DOHH2 (cell line): ENCODE measurements around the gene FAM180A.

Experiments used
- H3F3A ChIP-seq: fragments of 200-600 bp; sonication (generic), shearing (Covaris generic); 2 replicates; pipeline ENCODE4 v1.6.0; 2016; ENCODE audit warnings: antibody characterized with exemption, mild to moderate bottlenecking; ENCODE audit not compliant: control insufficient read depth, insufficient read depth
- H3K27ac ChIP-seq: fragments of 200-600 bp; sonication (generic); 2 replicates; pipeline ENCODE4 v1.5.1; 2014; ENCODE audit warnings: low read depth, mild to moderate bottlenecking, low read length, moderate library complexity
- H3K27me3 ChIP-seq: fragments of 200-600 bp; sonication (generic); 2 replicates; pipeline ENCODE4 v1.6.1; 2014; ENCODE audit warnings: mild to moderate bottlenecking, low read length, mixed read lengths; ENCODE audit not compliant: control insufficient read depth
- H3K36me3 ChIP-seq: fragments of 200-600 bp; sonication (generic); 2 replicates; pipeline ENCODE4 v1.6.1; 2014; ENCODE audit warnings: mild to moderate bottlenecking, low read length, moderate library complexity, mixed read lengths; ENCODE audit not compliant: control insufficient read depth
- H3K4me1 ChIP-seq: fragments of 200-600 bp; sonication (generic); 2 replicates; pipeline ENCODE4 v1.6.1; 2014; ENCODE audit warnings: mild to moderate bottlenecking, low read length, mixed read lengths; ENCODE audit not compliant: control insufficient read depth
- H3K4me2 ChIP-seq: fragments of 200-600 bp; sonication (generic); 2 replicates; pipeline ENCODE4 v1.6.0; 2014; ENCODE audit warnings: mild to moderate bottlenecking, low read length, moderate library complexity
- H3K4me3 ChIP-seq: fragments of 200-600 bp; sonication (generic); 2 replicates; pipeline ENCODE4 v1.5.1; 2014; ENCODE audit warnings: mild to moderate bottlenecking, low read length, mixed read lengths
- H3K79me2 ChIP-seq: fragments of 200-600 bp; sonication (generic); 2 replicates; pipeline ENCODE4 v1.6.1; 2014; ENCODE audit warnings: mild to moderate bottlenecking, low read length, mixed read lengths; ENCODE audit not compliant: control insufficient read depth
- H3K9me2 ChIP-seq: fragments of 200-600 bp; sonication (generic); replicated peaks from 2 replicates; pipeline ENCODE4 v1.6.1; 2014; ENCODE audit warnings: mild to moderate bottlenecking, low read length, mixed read lengths; ENCODE audit not compliant: control insufficient read depth
- H3K9me3 ChIP-seq: fragments of 200-600 bp; sonication (generic); 2 replicates; pipeline ENCODE4 v1.6.1; 2014; ENCODE audit warnings: antibody characterized with exemption, low read length, mixed read lengths; ENCODE audit not compliant: control insufficient read depth, insufficient read depth
- H4K20me1 ChIP-seq: fragments of 200-600 bp; sonication (generic); 2 replicates; pipeline ENCODE4 v1.6.0; 2014; ENCODE audit warnings: low read depth, mild to moderate bottlenecking, antibody characterized with exemption, low read length, moderate library complexity; ENCODE audit not compliant: control insufficient read depth, insufficient read depth
- EZH2phosphoT487 ChIP-seq: fragments of 200-600 bp; sonication (generic); IDR thresholded peaks from 2 replicates; pipeline ENCODE4 v1.6.1; 2017; ENCODE audit warnings: borderline replicate concordance, mild to moderate bottlenecking, antibody characterized with exemption, low read length, moderate library complexity, mixed read lengths
- TF ChIP-seq, protein P1 (sequence below): fragments of 200-600 bp; sonication (generic); IDR thresholded peaks from one replicate; pipeline ENCODE4 v1.5.1; 2014; ENCODE audit warnings: antibody characterized with exemption, mild to moderate bottlenecking, low read depth, low read length; ENCODE audit not compliant: poor library complexity, severe bottlenecking

FAM180A gene

GRCh38 chr7:135745703-135746312 lies 2.8 kb downstream of the FAM180A start:
- no peak overlapping the region for H3K4me2 ChIP-seq
- H3F3A ChIP-seq, result no peaks in the 10 kb centered on the region
- TF ChIP-seq, protein P1, sequence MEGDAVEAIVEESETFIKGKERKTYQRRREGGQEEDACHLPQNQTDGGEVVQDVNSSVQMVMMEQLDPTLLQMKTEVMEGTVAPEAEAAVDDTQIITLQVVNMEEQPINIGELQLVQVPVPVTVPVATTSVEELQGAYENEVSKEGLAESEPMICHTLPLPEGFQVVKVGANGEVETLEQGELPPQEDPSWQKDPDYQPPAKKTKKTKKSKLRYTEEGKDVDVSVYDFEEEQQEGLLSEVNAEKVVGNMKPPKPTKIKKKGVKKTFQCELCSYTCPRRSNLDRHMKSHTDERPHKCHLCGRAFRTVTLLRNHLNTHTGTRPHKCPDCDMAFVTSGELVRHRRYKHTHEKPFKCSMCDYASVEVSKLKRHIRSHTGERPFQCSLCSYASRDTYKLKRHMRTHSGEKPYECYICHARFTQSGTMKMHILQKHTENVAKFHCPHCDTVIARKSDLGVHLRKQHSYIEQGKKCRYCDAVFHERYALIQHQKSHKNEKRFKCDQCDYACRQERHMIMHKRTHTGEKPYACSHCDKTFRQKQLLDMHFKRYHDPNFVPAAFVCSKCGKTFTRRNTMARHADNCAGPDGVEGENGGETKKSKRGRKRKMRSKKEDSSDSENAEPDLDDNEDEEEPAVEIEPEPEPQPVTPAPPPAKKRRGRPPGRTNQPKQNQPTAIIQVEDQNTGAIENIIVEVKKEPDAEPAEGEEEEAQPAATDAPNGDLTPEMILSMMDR, result no peak
- TF ChIP-seq EZH2phosphoT487, result no peak
- no peaks in the 10 kb centered on the region for H4K20me1 ChIP-seq
- H3K9me3 ChIP-seq, result no peaks in the 10 kb centered on the region
- H3K36me3 ChIP-seq, result no peaks in the 10 kb centered on the region
- no peak overlapping the region for H3K27ac ChIP-seq
- no peaks in the 10 kb centered on the region for H3K4me1 ChIP-seq
- no peak overlapping the region for H3K4me3 ChIP-seq
- no peaks in the 10 kb centered on the region for H3K9me2 ChIP-seq
- no peaks in the 10 kb centered on the region for H3K79me2 ChIP-seq
- H3K27me3 ChIP-seq, result 0 out of 2 replicates have a peak, but pooled peaks cover 2% of the 10 kb centered on the region

GRCh38 chr7:135744938-135745702 lies 3.5 kb downstream of the FAM180A start:
- Histone ChIP-seq H3K9me2 (no peaks in the 10 kb centered on the region), H3K9me3 (no peaks in the 10 kb centered on the region), H3K27ac (no peak overlapping the region), H3K79me2 (no peaks in the 10 kb centered on the region), H3K4me2 (no peak overlapping the region), H3K4me3 (no peak overlapping the region), H3F3A (no peaks in the 10 kb centered on the region), H3K36me3 (no peaks in the 10 kb centered on the region), H3K4me1 (no peaks in the 10 kb centered on the region), H3K27me3 (0 out of 2 replicates have a peak, but pooled peaks cover 2% of the 10 kb centered on the region), H4K20me1 (no peaks in the 10 kb centered on the region)
- no peak for TF ChIP-seq EZH2phosphoT487
- TF ChIP-seq, protein P1, result no peak

GRCh38 chr7:135743907-135744731 lies 4.5 kb downstream of the FAM180A start:
- Histone ChIP-seq H3K4me3 (no peak overlapping the region), H3K36me3 (no peaks in the 10 kb centered on the region), H3K9me2 (no peaks in the 10 kb centered on the region), H3K27ac (no peak overlapping the region), H3K79me2 (no peaks in the 10 kb centered on the region), H4K20me1 (no peaks in the 10 kb centered on the region), H3F3A (no peaks in the 10 kb centered on the region), H3K27me3 (0 out of 2 replicates have a peak, but pooled peaks cover 2% of the 10 kb centered on the region), H3K9me3 (no peaks in the 10 kb centered on the region), H3K4me2 (no peak overlapping the region), H3K4me1 (no peaks in the 10 kb centered on the region)
- no peak for TF ChIP-seq EZH2phosphoT487
- TF ChIP-seq, protein P1, result no peak
